NCI-H2227 (cell line): Measurements from ENCODE around the gene RAB24.
"Not testable (repeated sequence)": the region's sequence is repeated elsewhere in the genome, so short reads cannot be mapped to it uniquely, and the experiment has no call there.

ENCODE experiments used
- DNase-seq: peaks from one replicate; lab custom pipeline; 2025; ENCODE audit not compliant: unreplicated experiment; lab: John Stamatoyannopoulos, UW

RAB24 gene

GRCh38 chr5:177303121-177303924 lies at the start of gene RAB24, which contains the start of gene PRELID1:
TSS of gene RAB24 (minus strand) at chr5:177303719. CDS start at chr5:177303288, 431 bp downstream.
TSS of gene PRELID1 (plus strand) at chr5:177303799. CDS start at chr5:177303986, 187 bp downstream.
- DNase-seq, result peak; percentile 87

DNA sequence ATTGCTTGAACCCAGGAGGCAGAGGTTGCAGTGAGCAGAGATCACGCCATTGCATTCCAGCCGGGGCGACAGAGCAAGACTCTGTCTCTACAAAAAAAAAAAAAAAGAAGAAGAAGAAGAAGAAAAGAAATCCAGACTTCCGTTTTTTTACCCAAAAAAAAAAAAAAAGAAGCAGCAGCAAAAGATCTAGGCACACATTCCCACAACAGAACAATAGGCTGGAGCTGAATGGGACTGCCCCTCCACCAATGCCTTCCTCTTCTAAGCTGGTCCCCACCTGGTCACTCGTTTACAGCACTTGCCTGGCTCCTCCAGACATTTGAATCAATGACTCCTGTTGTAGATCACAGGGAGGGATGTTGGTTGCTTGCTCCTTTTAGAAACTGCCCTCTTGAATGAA lies 49.6 kb upstream of the RAB24 start:
- DNase-seq, result no peak

GRCh38 chr5:177351392-177352329 lies 48.1 kb upstream of the RAB24 start, which contains the start of gene LMAN2:
TSS of gene LMAN2 (minus strand) at chr5:177351668. CDS start at chr5:177351647, 21 bp downstream.
- peak; percentile 93 for DNase-seq

- DNase-seq, result no peak
Observed at GRCh38 chr5:177350776-177351391, 47.4 kb upstream of the RAB24 start.

DNA sequence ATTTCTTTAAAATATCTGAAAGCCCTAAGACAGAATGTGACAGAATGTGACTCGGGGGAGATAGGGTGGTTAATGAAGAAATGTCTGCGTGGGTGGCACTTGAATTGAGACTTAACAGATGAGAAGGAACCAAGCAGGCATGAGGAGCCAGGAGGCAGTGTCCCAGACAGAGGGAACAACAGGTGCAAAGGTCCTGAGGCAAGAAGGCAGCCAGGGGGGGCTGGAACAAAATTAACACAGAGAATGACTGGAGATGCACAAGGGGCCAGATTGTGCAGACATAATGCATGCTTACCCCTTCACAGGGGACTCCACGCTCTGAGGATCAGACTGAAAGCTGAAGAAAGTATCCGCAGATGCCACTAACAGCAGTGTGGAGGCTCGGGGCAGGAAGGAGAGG lies 46.2 kb upstream of the RAB24 start:
- no peak for DNase-seq

DNA sequence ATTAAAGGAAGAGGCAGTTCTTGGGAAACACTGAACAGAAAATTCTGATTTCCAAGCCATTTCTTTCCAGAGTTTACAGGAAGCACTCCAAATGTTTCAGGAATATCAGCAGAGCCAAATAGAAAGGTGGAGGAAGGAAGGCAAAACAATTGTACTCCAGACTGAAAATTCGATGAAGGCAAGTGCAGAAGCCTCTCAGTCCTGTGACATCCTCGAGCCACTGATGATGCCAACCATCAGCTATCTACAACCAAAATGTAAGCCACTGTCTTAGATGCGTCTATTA lies 45.8 kb upstream of the RAB24 start:
- DNase-seq, result no peak

DNA sequence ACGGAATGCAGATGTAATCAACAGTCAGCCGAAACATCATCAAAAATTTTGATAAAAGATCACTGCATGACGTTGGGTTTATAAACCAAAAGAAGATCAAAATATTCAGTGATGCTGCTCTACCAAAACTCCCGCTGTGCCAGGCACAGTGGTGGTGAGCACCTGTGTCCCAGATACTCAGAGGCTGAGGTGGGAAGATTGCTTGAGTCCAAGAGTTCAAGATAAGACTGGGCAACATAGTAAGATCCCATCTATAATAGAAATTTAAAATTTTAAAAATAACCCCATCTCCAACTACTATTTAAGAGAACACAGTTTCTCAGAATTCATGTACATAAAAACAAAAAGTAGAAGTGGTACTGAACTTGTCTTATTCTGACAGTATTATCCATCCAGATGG lies 44.2 kb upstream of the RAB24 start:
- DNase-seq, result no peak

- no peak for DNase-seq
Observed at GRCh38 chr5:177346820-177347219, 43.3 kb upstream of the RAB24 start.

- DNase-seq, result no peak
Observed at GRCh38 chr5:177344891-177345290, 41.4 kb upstream of the RAB24 start.

- no peak for DNase-seq
Observed at GRCh38 chr5:177343777-177344176, 40.3 kb upstream of the RAB24 start.

GRCh38 chr5:177343000-177343399 lies 39.5 kb upstream of the RAB24 start:
- DNase-seq, result not testable (repeated sequence)

DNA sequence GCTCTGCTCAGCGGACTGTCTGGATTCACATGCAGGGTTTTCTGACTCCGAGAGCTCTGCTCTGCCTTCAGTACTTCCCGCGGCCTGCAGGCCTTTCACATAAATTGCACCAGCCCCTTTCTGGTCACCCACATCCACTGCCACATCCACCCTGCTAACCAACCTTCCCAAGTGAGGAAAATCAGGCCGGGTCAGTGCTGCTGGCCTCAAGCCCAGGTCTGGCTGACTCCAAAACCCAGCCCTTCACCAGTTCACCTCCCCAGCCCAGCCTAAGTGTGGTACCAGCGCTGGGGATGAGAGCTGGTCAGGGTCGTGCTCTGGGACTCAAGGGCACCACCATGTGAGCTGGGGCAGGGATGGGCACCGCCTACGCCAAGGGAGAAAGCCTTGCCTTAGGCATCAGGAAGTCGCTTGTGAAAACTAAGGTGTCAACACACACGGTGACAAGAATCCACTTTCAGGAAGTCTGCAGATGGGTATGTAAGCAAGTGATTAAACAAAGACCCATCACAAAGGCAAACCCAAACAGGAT lies 35.7 kb upstream of the RAB24 start:
- DNase-seq, result no peak

- DNase-seq, result no peak
Observed at GRCh38 chr5:177338251-177339106, 35.0 kb upstream of the RAB24 start.

- DNase-seq, result no peak
Observed at GRCh38 chr5:177336603-177337494, 33.3 kb upstream of the RAB24 start.

DNA sequence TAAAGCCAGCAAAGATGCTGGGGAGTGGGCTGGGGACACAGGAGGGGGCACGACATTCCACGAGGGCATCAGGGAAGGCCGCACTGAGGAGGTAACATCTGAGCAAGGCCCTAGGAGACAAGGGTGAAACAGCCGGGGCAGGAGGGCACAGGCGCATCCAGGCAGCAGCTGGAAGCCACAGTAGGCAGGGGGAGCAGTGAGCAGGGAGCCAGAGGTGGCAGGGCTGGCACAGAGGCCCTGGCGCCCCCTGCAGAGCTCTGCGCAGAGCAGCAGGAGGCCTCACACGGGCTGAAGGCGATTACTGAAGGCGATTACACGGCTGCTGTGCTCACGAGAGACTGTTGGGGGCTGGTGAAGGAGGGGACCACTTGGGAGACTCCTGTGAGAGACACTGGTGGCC lies 32.6 kb upstream of the RAB24 start:
- no peak for DNase-seq

GRCh38 chr5:177335701-177336065 lies 32.2 kb upstream of the RAB24 start:
- no peak for DNase-seq

GRCh38 chr5:177334781-177335700 lies 31.5 kb upstream of the RAB24 start:
- DNase-seq, result no peak

DNA sequence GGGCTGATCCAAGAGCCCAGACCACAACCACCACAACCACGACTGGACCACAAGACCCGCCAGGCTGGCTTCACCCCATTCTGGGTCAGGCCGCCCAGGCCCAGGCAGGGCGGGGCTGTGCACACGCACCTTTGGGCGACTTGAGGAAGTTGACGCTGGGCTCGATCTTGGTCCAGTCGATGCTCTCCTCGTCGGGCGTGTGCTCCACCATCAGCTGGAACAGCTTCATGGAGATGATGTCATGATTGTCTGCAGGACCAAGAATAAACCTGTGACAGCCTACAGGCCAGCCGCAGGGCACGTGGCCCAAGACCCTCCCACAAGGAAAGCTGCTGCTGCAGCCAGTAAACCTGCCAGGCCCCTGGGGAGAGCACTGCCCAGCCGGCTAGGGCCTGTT lies 30.6 kb upstream of the RAB24 start:
- DNase-seq, result no peak
